Stimulated activated CD4-positive, alpha-beta T cell treated with anti-CD3 and anti-CD28 coated beads, Interleukin-15, amount 100 ng/mL, for 24 hours (primary cell): Measurements from ENCODE around the gene ATN1.

Source experiments
- DNase-seq: peaks from one replicate; pipeline ENCODE4 v3.0.0-alpha.2; 2020

ATN1 gene

DNA sequence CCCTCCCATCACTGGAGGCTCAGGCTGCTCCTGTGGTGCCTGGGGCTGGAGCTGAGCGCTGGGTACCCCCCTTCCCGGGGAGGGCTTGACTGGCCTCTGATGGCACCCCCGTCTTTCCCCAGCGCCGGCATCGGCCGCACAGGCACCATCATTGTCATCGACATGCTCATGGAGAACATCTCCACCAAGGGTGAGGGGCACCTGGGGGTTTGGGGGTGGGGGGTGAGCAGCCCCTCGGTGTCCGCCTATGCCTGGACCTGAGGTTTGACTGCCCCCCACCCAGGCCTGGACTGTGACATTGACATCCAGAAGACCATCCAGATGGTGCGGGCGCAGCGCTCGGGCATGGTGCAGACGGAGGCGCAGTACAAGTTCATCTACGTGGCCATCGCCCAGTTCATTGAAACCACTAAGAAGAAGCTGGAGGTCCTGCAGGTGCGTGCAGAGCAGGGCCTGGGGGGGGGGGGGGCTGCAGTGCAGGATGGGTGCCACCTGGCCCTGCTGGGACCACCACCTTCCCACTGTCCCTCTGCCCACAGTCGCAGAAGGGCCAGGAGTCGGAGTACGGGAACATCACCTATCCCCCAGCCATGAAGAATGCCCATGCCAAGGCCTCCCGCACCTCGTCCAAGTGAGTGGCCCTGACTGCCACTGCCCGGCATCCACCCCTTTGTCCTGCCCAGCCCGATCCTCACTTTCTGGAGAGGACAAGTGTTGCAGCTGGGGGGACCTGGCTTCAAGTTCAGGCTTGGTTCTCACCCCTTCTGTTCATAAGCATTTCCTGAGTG, 32.2 kb downstream of the ATN1 start:
- no peak for DNase-seq

DNA sequence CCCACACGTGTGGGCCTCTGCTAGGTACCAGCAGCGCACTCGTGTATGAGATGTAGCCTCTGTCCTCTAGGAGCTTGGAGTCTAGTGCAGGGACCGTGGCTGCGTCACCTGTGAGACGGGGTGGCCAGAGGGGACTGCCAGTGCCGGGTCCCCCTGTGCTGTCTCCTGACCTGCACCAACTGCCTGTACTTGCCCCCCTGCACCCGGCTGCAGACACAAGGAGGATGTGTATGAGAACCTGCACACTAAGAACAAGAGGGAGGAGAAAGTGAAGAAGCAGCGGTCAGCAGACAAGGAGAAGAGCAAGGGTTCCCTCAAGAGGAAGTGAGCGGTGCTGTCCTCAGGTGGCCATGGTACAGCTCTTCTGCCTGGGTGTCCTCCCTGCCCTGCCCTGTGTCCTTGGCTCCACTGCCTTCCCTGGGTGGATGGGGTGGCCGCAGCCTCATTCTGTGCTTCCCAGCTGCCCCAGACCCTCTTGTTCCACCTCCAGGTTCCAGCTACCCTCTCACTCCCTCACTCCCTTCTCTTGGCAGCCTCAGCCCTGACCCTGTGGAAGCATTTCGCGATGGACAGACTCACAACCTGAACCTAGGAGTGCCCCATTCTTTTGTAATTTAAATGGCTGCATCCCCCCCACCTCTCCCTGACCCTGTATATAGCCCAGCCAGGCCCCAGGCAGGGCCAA, 33.0 kb downstream of the ATN1 start:
- peak; percentile 42 for DNase-seq

GRCh38 chr12:6961278-6961694, 33.5 kb downstream of the ATN1 start:
- peak; percentile 97 for DNase-seq

- DNase-seq: peak; percentile 78
Observed at GRCh38 chr12:6961695-6962284, 34.0 kb downstream of the ATN1 start.

DNA sequence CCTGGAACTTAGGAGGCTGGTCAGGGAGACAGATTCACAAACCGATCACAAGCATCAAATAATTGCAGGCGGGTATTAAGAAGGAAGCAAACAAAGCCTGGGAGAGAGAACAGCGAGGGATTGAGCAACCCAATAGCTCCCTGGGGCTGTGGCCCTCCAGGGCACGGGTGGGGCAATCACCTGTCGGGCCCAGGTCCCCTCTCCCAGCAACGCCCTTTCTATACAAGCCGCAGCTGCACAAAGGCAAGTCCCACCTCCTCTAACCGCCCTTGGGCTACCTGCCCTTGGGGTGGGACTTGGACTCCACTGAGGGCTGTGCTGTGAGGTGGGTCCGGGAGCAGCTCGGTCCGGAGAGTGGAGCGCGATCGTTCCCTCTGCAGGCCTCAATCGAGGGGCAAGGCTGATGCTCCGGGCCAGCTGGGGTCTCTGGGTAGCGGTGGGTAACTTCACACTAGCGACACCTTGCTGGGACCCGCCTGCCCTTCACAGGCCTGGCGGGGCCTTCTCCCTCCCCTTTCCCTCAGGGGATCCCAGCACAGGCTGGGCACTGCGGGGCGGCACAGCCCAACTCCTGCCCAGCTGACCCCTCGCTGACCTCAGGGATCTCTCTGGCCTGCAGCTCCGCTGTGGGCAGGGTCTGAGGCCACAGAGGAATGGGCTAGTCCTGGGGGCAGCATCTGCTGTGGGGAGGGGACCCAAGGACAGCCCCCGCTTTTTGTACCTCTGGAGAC, 34.7 kb downstream of the ATN1 start:
- peak; percentile 32 for DNase-seq

- peak; percentile 41 for DNase-seq
Observed at GRCh38 chr12:6963016-6963731, 35.4 kb downstream of the ATN1 start.

DNA sequence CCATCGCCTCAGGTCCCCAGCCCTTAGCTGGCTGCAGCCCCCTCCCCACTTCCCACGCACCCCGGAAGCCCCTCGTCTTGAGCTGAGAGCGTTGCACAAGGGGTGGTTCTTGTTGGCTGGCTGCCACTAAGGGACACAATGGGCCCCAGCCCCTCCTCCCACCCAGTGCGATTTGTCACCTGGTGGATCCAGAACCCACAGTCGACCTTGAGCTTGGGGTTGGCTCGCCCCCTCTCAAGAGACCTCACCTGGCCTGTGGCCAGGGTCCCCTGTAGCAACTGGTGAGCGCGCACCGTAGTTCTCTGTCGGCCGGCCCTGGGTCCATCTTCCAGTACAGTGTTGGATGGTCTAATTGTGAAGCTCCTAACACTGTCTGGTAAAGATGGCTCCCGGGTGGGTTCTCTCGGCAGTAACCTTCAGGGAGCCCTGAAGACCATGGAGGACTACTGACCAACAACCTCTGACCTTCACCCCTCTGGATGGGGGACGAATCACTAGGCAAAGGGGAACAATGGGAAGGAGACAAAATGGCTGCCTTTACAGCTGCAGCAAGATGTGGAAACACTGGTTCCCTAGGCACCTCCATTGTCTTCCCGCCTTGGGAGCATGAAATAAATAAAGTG, 36.1 kb downstream of the ATN1 start:
- DNase-seq: peak; percentile 37

- no peak for DNase-seq
Observed at GRCh38 chr12:6964605-6965025, 36.9 kb downstream of the ATN1 start.

DNA sequence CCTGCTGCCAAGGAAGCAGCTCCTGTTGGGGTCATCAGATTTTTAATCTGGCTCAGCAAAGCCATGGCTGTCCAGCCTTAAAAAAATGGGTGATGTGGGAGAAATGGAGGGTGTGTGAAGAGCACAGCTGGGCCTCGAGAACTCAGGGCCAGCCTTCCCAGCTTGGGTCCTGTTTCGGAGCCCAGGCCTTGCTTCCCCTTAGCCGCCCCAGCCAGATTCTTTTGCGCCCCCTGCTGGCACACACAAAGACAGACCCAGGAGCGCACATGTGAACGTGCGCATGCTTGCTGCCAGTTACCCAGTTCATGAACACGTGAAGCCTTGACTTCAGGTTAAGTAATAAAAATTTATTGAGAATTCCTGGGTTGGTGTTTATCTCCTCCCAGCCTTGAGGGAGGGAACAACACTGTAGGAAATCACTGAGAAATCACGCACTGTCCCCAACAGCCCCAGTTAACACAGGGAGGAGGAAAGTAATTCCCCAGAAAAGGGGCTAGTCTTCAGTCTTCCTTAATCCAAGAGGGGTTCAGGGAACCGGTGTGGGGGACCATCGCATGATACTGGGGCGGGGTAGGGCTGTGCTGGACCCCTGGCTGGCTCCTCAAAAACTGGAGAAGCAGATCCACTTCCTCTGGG, 37.4 kb downstream of the ATN1 start:
- peak; percentile 92 for DNase-seq

- peak; percentile 8 for DNase-seq
Observed at GRCh38 chr12:6965714-6966113, 38.0 kb downstream of the ATN1 start.

DNA sequence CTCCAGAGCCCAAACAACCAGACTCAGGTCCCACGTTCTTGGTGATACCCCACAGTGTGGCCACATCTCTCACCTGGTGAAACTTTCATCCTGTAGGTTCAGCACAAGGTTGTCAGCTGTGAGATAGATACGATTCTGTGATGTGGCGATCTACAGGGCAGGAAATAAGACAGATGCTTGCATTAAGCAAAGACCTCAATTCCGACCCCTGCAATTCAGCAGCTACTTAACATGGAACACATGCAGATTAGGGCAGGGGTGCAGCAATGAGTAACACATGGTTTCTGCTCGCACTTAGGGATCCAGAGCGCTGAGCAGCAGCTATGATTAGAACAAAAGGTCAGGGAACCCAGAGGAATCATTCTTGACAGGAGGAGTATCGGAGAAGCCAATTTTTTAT, 38.6 kb downstream of the ATN1 start:
- no peak for DNase-seq

DNA sequence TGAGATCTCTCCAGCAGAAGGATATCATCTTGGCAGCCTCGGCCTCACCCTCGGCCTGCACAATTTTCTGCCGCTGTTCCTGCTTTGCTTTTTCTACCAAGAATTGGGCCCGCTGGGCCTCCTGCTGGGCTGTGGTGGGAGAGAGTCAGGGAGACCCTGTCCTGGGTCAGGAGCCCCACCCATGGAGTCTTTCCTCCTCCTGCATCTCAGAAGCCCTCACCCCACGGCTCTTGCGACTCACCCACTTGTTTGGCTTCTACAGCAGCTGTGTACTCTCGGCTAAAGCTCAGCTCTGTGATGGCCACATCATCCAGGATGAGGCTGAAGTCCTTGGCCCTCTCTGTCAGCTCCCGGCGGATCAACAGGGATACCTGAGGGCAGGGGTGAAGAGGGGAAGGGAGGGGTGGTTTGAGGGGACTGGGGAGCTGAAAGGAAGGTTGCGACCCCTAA, 39.9 kb downstream of the ATN1 start:
- no peak for DNase-seq

DNA sequence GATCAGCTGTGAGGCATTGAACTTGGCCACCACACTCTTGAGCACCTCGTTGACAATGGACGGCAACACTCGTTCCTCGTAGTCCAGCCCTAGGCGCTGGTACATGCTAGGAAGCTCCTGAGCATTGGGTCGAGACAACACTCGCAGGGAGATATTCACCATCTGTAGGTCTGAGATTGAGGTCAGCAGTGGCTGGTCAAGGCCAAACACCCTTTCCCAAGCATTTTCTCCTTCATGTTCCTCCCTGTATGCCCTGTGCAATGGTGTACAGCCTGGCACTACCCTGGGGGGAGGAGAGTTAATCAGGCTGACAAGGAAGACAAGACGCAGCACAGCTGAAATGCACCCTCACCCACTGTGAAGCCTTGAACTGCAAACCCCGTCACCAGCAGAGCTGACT, 40.7 kb downstream of the ATN1 start:
- no peak for DNase-seq

DNA sequence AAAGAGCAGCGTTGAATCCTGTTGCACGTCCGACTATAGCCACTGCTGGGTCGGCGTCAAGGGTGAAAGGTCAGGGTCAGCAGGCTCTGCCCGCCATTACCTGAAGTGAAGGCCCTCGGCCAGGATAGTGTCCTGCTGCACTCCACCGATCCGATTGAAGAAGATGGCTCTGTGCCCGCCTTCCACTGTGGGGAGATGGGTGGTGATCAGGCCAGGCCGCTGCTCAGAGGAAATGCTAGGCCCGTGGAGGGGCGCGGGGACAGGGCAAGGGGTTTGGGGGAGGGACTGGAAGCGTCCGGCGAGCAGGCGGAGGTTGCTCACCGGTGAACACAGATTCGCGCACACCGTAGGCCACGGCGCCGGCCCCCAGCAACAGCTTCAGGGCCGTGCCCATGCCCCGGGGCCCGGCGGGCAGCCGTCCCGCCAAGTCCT, 42.4 kb downstream of the ATN1 start:
- no peak for DNase-seq

- no peak for DNase-seq
Observed at GRCh38 chr12:6974180-6974579, 46.4 kb downstream of the ATN1 start.

DNA sequence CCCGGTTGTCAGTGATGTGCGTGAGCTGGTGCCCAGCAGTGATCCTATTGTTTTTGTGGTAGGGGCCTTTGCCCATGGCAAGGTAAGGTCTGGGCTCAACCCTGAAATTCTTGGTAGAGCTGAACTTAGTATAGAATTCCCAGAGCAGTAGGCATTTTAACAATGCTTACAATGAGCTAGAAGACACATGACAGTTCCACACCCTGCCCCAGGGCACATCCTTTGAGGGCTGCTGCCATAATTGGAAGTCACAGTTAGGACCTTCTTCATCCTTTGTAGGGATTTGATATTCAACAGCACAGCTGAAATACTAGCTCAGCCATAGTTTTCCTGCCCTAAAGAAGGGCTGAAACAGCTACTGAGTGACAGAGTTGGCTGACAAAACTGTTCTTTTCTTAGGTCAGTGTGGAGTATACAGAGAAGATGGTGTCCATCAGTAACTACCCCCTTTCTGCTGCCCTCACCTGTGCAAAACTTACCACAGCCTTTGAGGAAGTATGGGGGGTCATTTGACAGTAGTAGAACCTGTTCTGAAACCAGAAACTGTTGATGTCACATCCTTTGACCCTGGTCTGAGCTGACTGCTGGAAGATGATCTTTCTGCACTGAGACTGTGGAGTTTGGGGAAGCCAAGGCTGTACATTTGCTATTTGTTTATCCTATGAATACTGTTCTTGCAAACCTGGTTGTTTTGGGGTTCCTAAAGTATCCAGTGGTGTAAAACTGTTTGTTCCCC, 47.7 kb downstream of the ATN1 start:
- DNase-seq: no peak

DNA sequence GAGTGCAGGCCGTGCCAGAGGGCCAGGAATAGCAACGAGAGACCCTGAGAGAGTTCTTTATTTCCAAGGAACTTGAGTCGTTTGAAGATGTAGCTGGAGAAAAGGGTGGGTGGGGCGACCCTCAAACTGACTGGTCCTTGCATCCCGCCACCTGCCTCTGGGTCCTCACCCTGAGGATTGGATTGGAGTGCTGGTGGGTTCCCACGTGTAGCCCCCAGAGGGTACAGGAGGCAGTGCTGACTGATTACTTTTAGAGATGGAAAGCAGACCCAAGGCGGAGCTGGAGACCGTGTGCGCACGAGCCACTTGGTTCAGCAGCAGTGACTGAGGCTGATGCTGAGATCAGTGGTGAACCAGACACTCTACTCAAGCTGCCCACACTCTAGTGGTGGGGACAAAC, 49.9 kb downstream of the ATN1 start:
- no peak for DNase-seq

- DNase-seq: no peak
Observed at GRCh38 chr12:6978188-6978587, 50.4 kb downstream of the ATN1 start.

- no peak for DNase-seq
Observed at GRCh38 chr12:6978611-6979011, 50.9 kb downstream of the ATN1 start.

DNA sequence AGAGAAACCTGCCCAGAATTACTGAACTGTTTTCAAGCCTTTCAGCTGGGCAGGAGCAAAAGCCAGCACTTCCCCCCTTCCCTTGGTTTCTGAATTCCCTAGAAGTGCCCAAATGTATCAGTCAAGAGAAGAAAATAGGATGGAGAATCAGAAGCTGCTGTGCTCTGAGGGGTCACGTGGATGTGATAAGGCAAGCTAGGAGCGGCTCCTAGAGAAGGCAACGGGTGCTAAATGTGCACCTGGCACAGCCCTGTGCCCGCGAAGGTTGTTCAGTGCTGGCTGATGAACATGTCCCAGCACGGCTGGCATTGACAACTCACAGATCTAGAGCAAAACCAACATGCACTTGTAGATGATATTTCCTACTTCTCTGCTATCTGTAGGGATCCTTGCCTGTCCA, 51.3 kb downstream of the ATN1 start:
- DNase-seq: no peak

- no peak for DNase-seq
Observed at GRCh38 chr12:6979453-6979852, 51.7 kb downstream of the ATN1 start.
